ENCODE results near the gene PALLD.

PALLD gene

DNA sequence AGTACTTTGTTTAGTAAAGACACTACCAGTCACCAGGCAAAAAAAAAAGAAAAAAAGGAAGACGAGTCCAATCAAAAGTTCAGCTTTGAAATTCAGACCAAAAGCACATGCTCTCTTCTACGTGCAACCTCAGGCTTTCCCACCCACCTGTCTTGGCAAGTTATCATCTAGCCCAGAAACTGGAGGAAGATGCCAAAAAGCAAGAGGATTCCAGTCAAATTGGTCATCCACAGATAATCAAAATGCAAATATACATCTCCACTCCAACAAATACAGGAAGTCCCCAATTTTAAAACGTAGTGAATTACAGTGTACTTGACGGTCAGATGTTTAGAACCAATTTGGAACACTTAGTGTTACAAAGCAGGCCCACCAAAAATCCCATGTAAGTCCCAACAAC lies 96.5 kb downstream of the PALLD start:
- no peak for DNase-seq (ENCODE audit: low spot score)

DNA sequence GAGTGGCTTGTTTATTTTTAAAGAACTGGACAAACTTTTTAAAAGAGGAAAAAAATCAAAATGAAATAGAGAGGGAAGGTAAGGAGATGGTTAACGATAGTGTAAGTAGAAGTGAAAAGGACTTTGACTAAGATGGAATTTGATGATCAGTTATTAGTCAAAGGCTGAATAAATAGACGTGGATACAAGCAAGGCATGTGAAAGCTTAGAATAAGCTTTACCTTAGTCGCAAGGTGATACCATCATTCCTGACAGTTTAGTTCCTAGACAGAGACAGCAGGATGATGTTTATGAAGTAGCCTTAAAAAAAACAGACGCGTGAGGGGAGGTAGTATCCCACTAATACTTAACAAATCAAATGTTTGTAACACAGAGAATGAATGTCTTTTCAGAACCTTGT lies 97.3 kb downstream of the PALLD start:
- no peak for DNase-seq (ENCODE audit: low spot score)

DNA sequence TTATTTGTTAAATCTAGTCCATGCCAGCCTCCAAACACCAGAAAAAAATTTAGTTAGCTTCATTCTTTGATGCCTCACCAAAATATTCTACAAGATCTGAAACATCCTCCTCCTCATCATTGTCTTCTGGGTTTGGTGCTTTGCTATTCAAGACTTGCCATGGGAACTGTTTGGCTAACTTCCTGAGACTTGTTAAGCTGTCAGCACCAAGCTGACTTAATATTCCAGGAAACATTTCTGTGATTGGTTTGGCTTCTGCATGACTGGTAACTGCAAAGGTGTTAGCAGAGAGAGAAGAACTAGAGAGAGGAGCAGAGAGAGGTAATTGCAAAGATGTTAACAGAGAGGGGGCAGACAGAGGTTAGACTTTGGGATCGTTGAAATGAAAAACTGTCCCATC lies 101.3 kb downstream of the PALLD start:
- no peak for DNase-seq (ENCODE audit: low spot score)

DNA sequence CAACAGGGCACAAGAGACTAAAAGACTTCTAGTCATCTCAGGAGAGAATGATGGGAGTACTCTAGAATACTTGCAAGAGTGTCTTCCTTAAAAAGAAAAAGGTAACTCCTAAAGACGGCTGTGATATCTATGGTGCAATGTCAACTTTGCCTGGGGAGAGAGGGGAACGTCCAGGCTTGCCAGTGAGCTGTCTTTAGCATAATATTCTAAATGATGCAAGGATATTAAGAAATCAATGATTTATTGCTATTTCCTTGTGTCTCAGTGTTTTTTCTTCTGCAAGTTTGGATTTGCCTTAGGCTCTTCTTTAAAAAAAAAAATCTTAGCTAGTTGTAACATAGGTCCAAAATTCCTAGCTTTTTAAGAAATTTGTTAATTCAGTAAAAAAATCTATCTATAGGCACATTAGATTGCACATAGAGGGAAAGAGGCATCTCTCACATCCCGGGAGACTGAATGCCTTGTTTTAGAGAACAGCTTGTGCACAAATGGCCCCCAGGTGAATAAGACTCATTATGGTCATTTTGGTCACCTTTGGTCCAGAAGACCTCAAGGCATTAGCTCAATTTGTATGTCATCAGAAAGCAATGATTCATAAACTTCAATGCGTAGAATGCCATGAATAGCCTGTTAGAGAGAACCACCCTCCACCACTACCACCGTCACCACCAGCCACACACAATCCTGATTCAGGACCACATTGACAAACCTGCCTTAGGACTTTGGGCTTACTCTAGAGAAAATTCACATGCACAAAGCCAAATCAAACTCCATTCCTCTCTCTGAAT lies 104.1 kb downstream of the PALLD start:
- no peak for DNase-seq (ENCODE audit: low spot score)

DNA sequence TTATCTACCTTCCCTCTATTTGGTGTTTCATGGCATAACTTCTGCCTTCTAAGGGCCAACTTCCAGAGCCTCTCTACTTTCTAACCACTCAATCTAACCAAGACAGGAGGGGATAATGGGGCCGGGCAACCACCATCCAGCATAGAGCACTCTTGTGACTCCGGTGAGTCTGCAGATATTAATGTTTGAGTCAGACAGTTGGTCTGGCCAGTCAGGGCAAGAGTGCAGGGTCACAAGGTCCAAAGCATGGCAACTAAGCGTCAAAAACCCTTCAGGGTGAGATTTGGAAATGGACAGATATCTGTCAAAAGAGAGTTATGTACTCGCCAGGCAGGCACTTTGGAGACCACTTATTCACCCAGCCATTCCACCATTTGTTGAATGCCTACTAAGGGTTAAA lies 105.0 kb downstream of the PALLD start:
- no peak for DNase-seq (ENCODE audit: low spot score)

DNA sequence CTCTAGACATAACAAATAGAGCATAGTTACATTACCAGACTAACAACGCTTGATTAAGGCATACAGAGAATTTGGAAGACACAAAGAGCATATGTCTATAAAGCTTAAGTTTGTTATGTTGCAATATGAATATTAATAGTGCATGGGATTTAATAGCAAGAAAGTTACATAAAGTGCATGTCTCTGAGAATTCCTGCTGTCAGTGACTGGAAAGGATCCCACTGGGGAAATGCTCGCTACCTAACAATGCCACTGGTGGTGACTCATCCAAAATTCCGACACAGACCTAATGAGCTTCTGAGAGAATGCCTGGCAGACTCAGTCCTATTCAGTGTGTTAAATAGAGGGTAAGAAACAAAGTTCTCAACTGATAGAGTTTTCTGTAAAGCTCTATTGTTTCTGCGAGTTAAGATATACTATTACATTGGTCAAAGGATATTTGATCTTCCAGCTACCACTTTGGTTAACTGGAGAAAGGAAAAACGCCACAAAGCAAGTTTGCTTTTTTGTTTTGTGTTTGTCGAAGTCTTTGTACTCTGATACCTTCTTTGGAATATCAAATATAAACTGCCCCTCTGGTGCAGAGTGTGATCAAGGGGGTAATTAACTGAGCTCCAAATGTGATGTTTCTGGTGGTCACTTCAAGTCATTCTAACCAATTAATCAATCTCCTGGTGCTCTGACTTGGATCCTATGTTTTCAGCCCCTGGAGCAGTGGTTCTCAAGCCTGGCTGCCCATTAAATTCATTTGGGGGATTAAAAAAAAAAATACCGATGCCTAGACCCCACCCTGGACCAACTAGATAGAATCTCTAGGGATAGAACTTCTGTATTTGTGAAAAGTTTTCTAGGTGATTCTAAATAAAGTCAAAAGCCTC lies 107.9 kb downstream of the PALLD start:
- no peak for DNase-seq (ENCODE audit: low spot score)

DNA sequence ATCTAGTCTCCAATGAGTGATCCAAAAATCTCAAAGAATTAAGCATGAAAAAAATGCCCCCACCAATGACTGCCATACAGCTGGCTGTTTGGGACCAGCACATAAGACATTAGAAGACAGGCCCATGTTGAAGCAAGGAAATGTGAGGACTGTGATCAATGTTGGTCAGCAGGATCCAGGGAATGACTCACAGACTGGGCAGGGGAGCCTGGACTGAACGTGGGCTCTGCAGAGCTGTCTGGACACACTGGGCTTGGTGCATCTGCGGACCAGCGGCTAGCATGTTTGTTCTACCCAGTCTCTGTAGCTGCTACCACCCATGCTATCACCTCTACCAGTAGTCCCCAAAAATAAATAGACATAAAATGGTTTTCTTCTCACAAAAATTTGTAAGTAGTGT lies 108.6 kb downstream of the PALLD start:
- no peak for DNase-seq (ENCODE audit: low spot score)

DNA sequence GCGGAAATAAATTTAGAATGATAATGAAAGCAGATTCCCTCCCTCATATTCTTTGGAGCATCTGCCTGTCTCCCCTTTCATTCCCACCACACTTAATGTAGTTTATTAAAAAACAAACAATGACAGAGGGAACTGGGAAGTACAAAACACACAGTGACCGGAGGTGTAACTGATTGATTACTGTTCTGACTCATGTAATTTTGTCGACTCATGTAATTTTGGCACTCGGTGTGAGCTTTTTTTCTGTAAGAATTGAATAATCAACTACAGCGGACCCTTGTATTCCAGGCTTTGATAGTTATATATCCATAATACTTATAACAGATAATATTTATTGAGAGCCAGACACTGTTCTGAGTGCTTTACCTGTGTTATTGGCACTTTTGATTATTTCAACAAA lies 110.4 kb downstream of the PALLD start:
- DNase-seq (ENCODE audit: low spot score), result no peak

DNA sequence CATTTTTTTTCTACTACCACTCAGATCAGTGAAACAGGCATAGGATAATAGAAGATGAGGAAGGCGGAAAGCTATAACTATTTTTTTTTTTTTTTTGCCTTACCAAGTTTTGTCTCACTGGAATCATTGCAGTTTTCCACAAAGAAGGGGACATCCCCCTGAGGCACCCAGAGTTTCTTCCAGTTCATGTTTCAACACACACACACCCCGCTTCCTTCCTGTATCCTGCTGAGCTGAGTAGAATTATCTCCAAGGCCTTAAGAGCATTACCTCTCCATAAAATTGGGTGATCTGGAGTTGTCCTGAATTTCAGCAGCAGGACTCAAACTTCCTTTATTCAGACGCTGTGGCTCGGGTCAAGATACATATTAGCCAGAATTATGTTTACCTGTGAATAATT lies 111.9 kb downstream of the PALLD start:
- no peak for DNase-seq (ENCODE audit: low spot score)

DNA sequence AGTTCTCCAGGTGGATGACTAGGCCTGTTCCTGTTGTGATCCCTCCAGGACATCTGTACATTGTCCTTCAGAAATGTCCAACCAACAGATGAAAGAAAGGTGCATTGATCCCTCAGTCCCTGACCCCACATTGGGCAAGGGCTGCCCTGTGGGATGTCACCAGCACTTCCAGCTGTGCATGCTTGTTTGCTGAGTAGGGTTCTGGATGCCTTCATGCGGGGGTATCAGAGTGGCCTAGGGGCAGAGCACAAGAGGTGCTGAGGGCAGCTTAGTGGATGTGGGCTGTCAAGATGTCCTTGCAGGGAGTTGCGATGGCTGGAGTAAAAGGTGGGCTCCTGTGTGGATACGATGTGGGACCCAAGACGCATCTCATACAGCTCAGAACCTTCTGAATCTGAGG lies 112.5 kb downstream of the PALLD start:
- no peak for DNase-seq (ENCODE audit: low spot score)

DNA sequence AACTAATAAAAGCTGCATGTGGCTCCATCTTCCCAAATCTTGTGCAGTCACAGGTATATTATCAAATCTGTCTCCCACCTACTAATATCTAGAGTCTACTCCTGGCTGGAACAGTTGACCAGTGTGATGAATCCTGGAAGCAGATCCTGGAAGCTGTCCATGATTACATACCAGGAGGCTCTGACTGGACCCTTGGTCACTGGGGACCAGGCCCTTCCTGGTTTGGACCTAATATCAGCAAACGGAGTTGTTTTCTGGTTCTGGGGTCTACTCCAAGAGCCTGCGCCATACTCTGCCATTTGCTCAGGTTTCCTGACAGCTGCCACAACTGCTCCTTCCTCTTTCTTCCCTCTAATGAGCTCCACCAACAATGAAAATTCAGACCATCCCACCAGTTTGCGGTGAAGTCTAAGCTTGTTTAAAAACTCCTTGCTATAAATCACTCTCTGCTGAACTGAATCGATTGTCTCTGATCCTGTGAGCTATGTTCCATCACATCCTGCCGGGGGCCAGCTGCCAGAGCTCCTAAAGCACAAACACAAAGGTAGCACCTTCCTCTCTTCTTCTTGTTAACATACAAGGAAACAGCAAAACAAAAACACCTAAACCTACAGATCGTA lies 114.2 kb downstream of the PALLD start:
- no peak for DNase-seq (ENCODE audit: low spot score)

DNA sequence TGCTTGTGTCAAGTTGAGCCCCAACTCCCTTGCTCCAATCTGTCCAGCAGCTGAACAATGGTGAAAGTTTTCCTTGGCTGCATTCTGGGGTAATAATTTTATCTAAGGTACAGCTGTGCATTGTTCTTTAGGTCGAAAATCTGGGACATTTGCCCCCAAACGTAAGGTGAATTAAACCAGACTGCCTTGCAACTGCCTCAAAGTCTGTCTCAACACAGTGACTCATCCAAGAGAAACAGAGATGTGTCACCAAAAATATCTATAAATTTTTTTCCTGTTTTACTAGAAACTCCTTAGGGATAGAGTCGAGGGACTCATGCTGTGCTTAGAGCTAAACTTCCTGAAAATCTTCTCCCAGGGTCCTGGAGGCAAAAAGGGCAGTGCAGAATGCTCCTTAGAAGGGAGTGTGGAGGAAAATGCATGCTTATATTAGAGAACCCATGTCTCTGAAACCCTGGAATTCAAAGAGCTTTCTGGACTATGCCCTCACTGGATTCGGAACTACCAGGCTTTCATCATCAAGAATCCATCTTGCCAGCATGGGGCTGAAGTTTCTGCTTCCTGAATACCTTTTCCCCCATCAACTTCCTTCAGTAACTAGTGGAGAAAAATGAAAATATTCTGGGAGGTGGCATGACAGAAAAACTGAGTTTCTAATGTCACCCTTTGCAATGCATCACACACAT lies 115.7 kb downstream of the PALLD start:
- DNase-seq (ENCODE audit: low spot score), result no peak

DNA sequence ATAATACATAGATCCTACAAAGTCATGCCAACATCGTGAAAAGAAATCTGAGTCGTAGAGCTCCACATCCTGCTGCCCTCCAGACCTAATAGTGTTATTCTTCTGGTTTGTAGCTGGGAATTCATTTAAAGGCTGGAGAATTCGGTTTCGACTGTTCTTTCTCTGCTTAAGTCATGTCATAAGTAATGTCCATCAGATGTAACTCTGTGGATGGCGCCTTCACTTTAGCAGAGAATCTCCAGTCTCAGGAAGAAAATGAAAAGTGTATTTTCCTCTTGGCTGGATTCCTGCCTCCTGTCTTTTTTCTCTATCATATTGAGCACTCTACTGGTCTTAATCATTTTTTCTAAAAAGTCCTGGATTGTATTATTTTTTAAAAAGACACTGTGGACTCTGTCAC lies 117.0 kb downstream of the PALLD start:
- DNase-seq (ENCODE audit: low spot score), result no peak

DNA sequence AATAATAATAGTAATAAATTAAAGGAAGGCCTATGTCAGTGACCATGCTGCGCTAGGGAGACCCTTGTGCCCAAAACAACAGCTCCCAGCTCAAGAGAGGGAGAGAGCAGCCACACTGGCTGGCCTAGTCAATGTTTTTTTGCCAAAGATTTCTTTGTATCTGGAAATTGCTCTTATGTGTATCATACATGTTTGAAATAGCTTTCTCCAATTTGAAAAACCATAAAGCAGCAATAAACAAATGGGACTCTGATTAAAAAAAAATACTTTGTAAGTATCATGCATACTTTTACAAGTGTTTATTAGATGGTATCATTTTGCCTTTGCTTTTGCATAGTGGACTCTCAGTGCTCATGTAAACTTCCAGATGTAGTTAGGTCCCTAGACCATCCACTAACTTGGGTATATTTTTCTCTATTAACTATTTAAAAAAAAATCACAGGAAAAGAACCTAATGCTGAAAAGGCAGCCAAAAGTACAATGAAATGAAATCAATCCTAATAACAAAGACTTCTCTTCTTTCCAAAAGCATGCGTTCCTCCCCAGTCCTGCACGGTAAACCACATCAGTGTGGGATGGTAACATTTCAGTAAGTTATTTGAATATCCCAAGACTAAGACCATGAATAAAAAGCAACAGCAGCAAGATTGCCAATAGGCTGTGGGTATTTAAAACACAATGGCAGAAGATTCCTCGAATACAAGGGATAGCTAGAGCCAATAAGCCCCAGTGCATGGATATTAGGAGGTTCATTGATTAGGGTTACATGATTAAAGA lies 117.6 kb downstream of the PALLD start:
- no peak for DNase-seq (ENCODE audit: low spot score)

DNA sequence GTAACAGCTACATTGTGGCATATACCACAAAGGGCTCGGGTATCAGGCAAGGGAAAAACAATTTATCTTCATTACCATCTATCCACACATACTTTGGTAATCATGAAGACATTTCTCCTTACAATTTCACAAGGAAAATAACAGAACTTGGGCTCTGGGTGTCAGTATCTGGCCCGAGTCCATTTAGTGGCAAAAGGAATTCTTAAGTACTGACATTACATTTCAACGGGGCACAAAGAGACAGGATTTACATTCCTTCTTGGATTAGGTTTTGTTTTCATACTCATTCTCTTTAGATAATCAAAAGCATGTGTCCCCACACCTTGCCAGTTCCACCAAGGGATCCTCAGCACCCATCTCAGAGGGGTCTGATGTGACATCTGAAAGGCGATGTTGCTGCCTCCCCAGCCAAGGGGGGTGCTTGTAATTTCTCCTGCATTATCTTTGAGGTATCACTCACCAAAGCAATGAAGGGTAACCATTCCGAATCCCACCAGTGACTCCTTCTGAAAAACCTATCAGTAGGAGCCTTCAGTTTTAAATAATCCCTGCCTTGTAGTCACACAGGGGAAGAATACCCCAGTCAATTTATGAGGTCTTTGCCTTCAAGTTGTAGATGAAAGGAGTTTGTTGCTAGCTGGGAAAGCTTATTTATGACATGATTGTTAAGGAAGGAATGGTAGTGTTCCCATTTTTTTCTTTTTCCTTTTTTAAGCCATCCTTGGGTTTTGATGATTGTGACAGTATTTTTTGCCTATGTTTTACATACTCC lies 118.6 kb downstream of the PALLD start:
- DNase-seq (ENCODE audit: low spot score), result no peak

DNA sequence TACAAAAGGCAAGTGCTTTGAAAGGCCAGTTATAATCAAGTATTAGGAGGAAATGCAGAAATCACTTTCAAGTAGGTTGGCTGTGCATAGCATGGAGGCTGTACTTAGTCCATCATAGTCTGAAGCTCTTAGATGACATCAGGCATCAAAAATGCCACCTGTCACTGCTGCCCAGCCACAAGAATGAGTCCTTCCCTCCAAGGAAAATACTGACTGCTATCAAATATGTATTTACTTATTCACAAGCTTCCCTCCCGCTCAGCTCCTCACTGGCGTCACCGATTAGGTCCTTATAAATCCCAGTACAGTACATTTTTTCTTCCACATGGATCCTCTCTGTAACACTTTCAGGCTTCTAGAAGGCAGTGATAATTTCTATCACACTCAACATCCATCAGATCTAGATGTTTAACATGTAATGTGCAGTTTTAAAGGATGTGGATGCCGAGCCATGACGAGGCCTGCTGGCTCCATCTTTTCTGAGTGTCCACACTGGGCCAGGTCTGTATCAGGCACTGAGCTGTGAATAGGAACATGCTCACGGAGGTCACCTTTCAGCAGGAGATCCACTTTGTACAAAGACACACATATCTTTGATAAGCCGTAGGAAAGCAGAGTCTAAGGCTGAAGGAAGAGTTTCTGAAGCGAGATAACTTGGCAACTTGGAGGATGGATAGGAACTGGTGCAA lies 121.9 kb downstream of the PALLD start:
- DNase-seq (ENCODE audit: low spot score), result no peak

DNA sequence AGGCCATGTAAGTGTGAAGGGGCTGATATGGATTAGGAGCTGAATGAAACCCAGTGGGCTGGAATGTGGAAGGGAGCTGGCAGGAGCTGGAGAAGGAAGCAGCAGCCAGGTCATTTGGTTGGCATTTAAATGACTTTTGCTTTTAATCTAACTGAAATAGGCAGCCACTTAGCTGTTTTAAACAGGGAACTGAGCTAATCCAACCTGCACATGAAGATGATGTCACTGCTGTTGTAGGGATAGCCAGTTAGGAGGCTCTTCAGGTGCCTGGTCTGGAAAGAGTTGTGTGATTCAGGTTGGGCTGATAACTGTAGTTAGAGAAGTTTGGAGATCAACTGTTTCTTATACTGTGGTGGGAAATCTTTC lies 122.4 kb downstream of the PALLD start:
- no peak for DNase-seq (ENCODE audit: low spot score)

DNA sequence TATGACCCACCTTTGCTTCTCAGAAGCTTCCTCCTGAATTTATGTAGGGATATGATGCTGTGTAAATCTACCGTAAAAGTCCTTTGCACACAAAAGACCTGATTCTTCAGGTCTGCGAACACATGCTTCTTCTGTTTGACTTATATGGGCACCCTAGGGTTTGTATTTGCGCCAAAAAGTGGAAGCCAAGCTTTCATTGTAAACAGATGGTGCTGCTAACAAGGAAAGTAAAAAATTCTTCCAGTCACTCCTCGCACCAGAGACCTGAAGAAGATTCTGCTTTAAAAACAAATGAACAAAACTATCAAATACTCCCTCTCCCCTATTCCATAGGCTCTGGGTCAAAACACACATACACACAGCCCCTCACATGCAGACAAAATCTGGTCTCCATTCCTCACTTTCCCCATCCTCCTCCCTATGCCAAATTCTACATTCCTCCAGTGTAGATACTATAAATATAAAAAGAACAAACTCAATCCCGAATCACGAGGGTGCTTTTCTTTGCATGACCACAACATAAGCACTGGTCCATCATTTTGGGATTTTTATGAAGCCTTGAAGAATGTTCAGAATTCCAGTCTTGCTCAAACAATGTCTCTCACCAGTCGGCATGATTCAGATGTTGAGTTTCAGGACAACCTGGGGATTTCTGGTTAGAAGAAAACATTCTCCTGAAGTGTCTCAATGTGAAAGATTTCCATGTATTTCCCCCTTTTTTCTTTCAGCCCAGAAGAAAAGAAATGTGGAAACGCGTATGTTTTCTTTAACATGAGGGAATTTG lies 125.1 kb downstream of the PALLD start:
- no peak for DNase-seq (ENCODE audit: low spot score)

DNA sequence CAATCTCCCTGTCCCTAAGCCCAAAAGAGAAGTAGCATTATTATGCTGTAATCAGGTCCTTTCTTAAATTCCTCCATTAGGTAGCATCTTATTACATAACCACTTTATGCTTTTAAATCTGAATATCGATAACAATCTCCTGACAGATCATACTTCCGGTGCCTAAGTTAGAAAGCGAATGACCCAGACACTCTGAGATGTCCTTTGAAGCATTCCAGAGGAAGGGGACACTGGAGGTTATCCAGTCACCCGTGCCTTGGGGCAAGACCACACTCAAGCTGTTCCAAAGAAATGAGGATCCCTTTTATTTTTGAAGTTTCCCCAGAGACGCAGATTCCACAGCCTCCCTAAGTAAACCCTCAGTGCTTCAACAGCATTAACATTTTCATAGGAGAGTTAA lies 125.7 kb downstream of the PALLD start:
- no peak for DNase-seq (ENCODE audit: low spot score)

DNA sequence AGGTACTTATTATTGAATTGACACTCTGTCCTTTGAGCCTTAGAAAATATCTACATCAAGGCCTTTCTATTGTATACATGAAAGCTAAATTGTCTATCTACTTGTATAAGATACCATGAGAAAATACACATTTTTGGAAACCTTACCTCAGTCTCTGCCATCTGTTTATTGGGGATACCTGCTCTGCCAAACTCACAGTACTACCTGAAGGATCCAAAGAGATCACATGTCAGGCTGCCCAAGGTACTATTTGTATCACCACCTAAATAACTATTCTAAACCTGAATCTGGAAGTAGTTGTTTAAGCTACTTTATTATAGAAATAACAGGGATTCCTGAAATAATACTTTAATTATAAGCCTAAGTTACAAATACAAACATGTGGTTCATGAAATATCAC lies 126.2 kb downstream of the PALLD start:
- no peak for DNase-seq (ENCODE audit: low spot score)

Measured in HuH-7 (cell line).